Measurements from ENCODE around the gene EFNA5.

Gene EFNA5

DNA sequence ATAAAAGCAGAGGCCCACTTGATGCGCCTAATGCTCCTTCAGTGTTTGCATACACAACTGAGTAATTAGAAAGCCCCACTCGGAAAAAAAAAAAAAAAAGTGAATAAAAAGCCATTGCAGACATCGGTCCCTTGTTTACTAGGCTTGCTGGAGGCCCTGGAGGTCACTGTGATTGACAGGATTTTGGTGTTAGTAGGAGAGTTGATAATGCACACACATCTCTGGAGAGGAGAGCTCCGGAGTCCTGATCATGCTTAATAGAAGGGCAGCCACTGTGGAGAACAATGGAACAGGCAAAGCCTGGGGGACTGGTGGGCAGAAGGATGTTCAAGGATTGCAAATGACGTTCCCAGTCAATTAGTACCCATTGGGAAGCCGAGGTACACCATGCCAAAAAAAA is 152.5 kb downstream of the EFNA5 start:
- H4K20me1 ChIP-seq (ENCODE audit: insufficient read depth, low read length): no peaks in the 10 kb centered on the region
- H3K9me2 ChIP-seq (ENCODE audit: low read depth, low read length): no peaks in the 10 kb centered on the region
- H3F3A ChIP-seq (ENCODE audit: insufficient read depth, low read length): 0 out of 2 replicates have a peak, but pooled peaks cover 3% of the 10 kb centered on the region
- H3K4me3 ChIP-seq (ENCODE audit: low read depth, low read length, poor library complexity, severe bottlenecking): no peak overlapping the region
- H3K4me2 ChIP-seq (ENCODE audit: low read length): no peak overlapping the region; the same call in 1 of the 2 replicates
- no peak overlapping the region for H2AFZ ChIP-seq (ENCODE audit: low read length)
- H3K9ac ChIP-seq (ENCODE audit: low read length): no peak overlapping the region
- peak overlapping the region; percentile 97 for H3K27ac ChIP-seq (ENCODE audit: low read depth, low read length, poor library complexity, severe bottlenecking)
- H3K27me3 ChIP-seq (ENCODE audit: insufficient read depth, low read length): no peaks in the 10 kb centered on the region
- TF ChIP-seq, protein P1, sequence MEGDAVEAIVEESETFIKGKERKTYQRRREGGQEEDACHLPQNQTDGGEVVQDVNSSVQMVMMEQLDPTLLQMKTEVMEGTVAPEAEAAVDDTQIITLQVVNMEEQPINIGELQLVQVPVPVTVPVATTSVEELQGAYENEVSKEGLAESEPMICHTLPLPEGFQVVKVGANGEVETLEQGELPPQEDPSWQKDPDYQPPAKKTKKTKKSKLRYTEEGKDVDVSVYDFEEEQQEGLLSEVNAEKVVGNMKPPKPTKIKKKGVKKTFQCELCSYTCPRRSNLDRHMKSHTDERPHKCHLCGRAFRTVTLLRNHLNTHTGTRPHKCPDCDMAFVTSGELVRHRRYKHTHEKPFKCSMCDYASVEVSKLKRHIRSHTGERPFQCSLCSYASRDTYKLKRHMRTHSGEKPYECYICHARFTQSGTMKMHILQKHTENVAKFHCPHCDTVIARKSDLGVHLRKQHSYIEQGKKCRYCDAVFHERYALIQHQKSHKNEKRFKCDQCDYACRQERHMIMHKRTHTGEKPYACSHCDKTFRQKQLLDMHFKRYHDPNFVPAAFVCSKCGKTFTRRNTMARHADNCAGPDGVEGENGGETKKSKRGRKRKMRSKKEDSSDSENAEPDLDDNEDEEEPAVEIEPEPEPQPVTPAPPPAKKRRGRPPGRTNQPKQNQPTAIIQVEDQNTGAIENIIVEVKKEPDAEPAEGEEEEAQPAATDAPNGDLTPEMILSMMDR (IDR thresholded peaks at IDR 0.05; ENCODE audit: low read length): no peak
- TF ChIP-seq EZH2 (IDR thresholded peaks at IDR 0.05; ENCODE audit: borderline replicate concordance, low read length): no peak
- no peaks in the 10 kb centered on the region for H3K79me2 ChIP-seq (ENCODE audit: insufficient read depth, low read length)
- peaks cover 85% of the 10 kb centered on the region for H3K4me1 ChIP-seq (ENCODE audit: insufficient read depth, low read length, severe bottlenecking)
- no peaks in the 10 kb centered on the region for H3K9me3 ChIP-seq (ENCODE audit: low read length)
- H3K36me3 ChIP-seq (ENCODE audit: insufficient read depth, low read length): no peaks in the 10 kb centered on the region

DNA sequence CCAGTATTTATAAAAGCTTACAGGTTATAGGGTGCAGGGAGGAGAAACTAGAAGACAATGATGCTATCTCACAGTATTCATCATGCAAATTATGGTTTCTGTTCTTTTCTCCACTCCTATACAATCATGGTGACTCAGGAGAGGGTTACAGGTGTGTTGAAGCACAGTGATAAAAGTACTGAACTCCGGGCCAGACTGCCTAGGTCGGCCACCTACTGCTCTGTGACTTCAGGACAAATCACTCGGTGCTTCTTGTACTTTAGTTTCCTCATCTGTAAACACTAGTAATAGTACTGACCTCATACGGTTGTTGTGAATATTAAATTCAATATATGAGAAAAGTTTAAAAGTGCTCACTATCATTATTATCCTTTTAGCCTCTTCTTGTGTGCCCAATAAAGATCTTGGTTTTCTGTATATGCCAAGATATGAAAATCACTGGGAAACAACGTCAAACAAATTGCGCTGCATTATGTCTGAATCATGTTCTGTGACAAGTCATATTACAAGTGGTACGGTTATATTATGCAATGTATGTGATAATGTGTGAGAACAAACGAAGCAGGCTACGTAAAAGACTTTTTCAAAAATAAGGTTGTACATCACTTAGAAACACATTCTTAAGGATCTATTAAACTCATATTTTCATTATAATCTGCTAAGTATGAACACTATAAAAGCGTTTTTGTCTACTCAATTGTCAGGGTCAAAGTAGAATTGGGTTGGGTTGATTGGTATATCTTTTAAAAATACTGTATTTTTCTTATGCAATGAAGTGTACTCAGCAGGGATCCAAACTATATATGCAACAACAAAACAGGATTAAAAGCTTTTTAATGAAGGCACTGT is 153.3 kb downstream of the EFNA5 start:
- Histone ChIP-seq H3K36me3 (ENCODE audit: insufficient read depth, low read length) (no peaks in the 10 kb centered on the region), H3K4me2 (ENCODE audit: low read length) (peak overlapping the region; percentile 9; the same call in 1 of the 2 replicates), H3K27me3 (ENCODE audit: insufficient read depth, low read length) (no peaks in the 10 kb centered on the region), H4K20me1 (ENCODE audit: insufficient read depth, low read length) (no peaks in the 10 kb centered on the region), H3K9me3 (ENCODE audit: low read length) (no peaks in the 10 kb centered on the region), H3F3A (ENCODE audit: insufficient read depth, low read length) (peaks cover 3% of the 10 kb centered on the region; the same call in 1 of the 2 replicates), H3K4me1 (ENCODE audit: insufficient read depth, low read length, severe bottlenecking) (peaks cover 86% of the 10 kb centered on the region), H3K27ac (ENCODE audit: low read depth, low read length, poor library complexity, severe bottlenecking) (peak overlapping the region; percentile 97), H3K4me3 (ENCODE audit: low read depth, low read length, poor library complexity, severe bottlenecking) (no peak overlapping the region), H3K9me2 (ENCODE audit: low read depth, low read length) (no peaks in the 10 kb centered on the region), H3K9ac (ENCODE audit: low read length) (no peak overlapping the region), H2AFZ (ENCODE audit: low read length) (no peak overlapping the region), H3K79me2 (ENCODE audit: insufficient read depth, low read length) (no peaks in the 10 kb centered on the region)
- TF ChIP-seq, protein P1 (IDR thresholded peaks at IDR 0.05; ENCODE audit: low read length): no peak
- TF ChIP-seq EZH2 (IDR thresholded peaks at IDR 0.05; ENCODE audit: borderline replicate concordance, low read length): no peak

DNA sequence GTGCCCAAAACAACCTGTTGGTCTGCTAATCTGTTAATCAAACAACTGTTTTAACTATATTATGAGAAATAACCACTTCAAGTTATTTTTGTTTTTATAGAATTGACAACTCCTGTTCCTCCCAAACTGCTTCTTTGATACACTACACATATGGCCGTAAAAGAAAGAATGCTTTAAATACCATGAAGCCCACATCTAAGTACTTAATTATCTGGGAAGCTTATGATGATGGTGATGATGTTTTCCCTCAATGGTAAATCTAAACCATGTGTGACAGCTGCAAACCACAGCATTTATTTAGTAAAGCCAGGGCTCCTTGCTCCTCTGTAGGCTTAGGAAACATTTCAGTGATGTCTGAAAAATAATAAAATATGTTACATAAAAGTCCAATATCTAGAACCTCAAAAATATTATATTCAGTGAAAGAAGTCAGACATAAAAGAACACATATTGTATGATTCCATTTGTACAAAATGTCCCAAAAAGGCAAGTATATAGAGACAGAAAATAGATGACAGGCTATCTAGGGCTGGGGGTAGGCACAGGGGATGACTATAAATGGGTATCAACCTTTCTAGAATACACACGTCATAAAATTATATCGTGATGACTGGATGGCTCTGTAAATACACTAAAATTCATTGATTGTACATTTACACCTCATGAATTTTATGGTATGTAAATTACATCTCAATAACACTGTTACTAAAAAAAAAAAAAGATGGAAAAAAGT is 154.1 kb downstream of the EFNA5 start:
- Histone ChIP-seq H3K4me3 (ENCODE audit: low read depth, low read length, poor library complexity, severe bottlenecking) (no peak overlapping the region), H3K36me3 (ENCODE audit: insufficient read depth, low read length) (no peaks in the 10 kb centered on the region), H3K9ac (ENCODE audit: low read length) (no peak overlapping the region), H3K9me2 (ENCODE audit: low read depth, low read length) (no peaks in the 10 kb centered on the region), H4K20me1 (ENCODE audit: insufficient read depth, low read length) (no peaks in the 10 kb centered on the region), H2AFZ (ENCODE audit: low read length) (no peak overlapping the region), H3K27ac (ENCODE audit: low read depth, low read length, poor library complexity, severe bottlenecking) (peak overlapping the region; percentile 97), H3K27me3 (ENCODE audit: insufficient read depth, low read length) (no peaks in the 10 kb centered on the region), H3K9me3 (ENCODE audit: low read length) (no peaks in the 10 kb centered on the region), H3K79me2 (ENCODE audit: insufficient read depth, low read length) (no peaks in the 10 kb centered on the region), H3K4me2 (ENCODE audit: low read length) (peak overlapping the region; percentile 9; the same call in 1 of the 2 replicates), H3K4me1 (ENCODE audit: insufficient read depth, low read length, severe bottlenecking) (peaks cover 93% of the 10 kb centered on the region), H3F3A (ENCODE audit: insufficient read depth, low read length) (peaks cover 3% of the 10 kb centered on the region; the same call in 1 of the 2 replicates)
- TF ChIP-seq, protein P1 (IDR thresholded peaks at IDR 0.05; ENCODE audit: low read length): no peak
- no peak for TF ChIP-seq EZH2 (IDR thresholded peaks at IDR 0.05; ENCODE audit: borderline replicate concordance, low read length)

Measured in OCI-LY1 (cell line).